IPS-20b (cell line): ENCODE results near the gene ADCY1.

Experiments
- H3K27ac ChIP-seq: one replicate; pipeline ENCODE4 v1.5.1; 2013; ENCODE audit warnings: low read length
- H3K27me3 ChIP-seq: 2 replicates; pipeline ENCODE4 v1.6.1; 2013; ENCODE audit warnings: mild to moderate bottlenecking, low read length, inconsistent platforms; ENCODE audit not compliant: insufficient read depth
- H3K36me3 ChIP-seq: 2 replicates; pipeline ENCODE4 v1.6.1; 2013; ENCODE audit warnings: low read depth, mild to moderate bottlenecking, inconsistent platforms, low read length, moderate library complexity; ENCODE audit not compliant: insufficient read depth
- H3K4me1 ChIP-seq: 2 replicates; pipeline ENCODE4 v1.6.1; 2013; ENCODE audit warnings: mild to moderate bottlenecking, control low read depth, inconsistent platforms, low read length, moderate library complexity; ENCODE audit not compliant: insufficient read depth
- H3K4me3 ChIP-seq: 2 replicates; pipeline ENCODE4 v1.5.1; 2013; ENCODE audit warnings: mild to moderate bottlenecking, low read length, inconsistent platforms
- H3K9ac ChIP-seq: 2 replicates; pipeline ENCODE4 v1.6.1; 2013; ENCODE audit warnings: low read depth, mild to moderate bottlenecking, inconsistent platforms, low read length, moderate library complexity
- H3K9me3 ChIP-seq: 2 replicates; pipeline ENCODE4 v1.6.1; 2013; ENCODE audit warnings: mild to moderate bottlenecking, low read depth, low read length, inconsistent platforms; ENCODE audit not compliant: insufficient read depth

The ADCY1 gene

DNA sequence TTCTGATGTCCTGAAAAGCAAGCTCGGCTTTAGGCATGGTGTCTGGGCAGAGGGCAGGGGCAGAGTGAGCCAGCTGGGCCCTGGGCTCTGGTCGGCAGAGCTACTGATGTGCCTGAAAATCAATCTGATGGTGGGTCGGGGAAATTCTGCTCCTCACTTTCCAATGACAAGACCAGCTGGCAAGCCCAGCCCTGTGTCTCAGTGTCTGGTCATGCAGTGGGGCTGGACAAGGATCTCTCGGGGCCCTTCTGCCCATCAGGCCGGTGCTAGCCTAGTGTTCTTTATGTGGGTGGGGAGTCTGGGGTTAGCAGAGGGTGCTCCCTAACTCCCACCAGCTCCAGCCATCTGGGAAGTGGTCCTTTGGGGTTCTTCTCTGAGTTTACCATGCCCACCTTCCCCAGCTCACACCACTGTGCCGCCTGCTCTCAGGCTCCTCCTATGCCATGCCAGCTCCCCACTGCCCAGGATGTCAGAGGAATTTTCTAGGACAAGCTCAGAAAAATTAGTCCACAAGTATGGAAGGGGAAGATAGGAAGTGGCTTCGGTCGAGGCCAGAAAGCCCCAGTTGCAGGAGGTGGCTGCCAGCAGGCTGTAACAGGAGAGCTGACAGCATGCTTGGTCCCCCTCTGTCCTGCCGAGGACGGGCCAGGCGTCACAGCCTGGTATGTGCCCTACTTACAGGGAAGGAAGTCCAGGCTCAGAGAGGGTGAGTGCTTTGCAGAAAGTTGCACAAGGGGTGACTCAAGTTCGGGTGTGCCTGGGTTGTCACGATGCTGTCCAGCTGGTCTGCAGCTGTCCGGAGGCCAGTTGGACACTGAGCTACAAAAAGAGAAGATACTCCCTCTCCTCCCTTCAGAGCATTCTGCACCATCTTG, 135.2 kb downstream of the ADCY1 start:
- no peaks in the 10 kb centered on the region for H3K27me3 ChIP-seq

DNA sequence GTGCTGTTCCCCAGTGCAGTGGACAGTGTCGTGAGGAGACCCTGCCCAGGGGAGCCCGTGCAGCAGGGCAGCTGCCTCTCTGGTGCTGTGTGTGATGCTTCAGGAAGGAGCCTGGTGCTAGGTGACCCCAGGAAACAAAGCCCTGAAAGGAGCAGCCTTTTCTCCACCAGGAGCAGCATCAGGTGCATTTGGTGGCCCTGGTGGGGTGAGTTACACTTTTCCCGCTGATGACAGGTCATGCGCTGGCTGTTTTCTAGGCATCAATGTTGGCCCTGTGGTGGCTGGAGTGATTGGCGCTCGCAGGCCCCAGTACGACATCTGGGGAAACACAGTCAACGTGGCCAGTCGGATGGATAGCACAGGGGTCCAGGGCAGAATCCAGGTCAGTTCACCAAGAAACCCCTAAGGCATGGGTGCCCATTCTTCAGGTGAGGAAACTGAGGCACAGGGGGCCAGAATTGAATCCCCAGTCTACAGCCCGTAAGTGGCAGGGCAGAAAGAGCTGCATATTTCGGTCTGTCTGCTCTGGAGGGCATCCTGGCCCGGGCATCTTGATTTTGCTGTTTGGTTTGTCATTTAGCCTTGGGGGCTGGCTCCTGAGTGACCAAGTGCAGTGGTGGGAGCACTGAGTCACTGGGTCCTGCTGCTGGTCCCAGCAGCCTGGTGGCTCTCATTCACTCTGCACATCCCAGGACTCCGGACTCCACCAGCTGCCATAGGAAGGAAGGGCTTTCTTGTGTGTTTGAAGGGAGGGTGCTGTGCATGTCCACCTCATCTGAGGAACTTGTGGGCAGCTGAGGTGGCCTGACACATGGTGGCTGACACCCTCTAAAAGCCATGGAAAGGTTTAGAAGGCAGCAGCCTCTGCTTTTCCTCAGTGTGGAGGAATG, 136.3 kb downstream of the ADCY1 start:
- Histone ChIP-seq H3K27me3 (no peaks in the 10 kb centered on the region), H3K9ac (no peak overlapping the region), H3K27ac (no peak overlapping the region), H3K9me3 (no peaks in the 10 kb centered on the region), H3K36me3 (peaks cover 12% of the 10 kb centered on the region; the same call in 1 of the 2 replicates), H3K4me3 (no peak overlapping the region), H3K4me1 (no peaks in the 10 kb centered on the region)

More for the DNA sequence above, 135.2 kb downstream of the ADCY1 start:
- Histone ChIP-seq H3K9me3 (no peaks in the 10 kb centered on the region), H3K4me3 (no peak overlapping the region), H3K27ac (no peak overlapping the region), H3K9ac (no peak overlapping the region), H3K36me3 (peaks cover 8% of the 10 kb centered on the region; the same call in 1 of the 2 replicates), H3K4me1 (no peaks in the 10 kb centered on the region)

DNA sequence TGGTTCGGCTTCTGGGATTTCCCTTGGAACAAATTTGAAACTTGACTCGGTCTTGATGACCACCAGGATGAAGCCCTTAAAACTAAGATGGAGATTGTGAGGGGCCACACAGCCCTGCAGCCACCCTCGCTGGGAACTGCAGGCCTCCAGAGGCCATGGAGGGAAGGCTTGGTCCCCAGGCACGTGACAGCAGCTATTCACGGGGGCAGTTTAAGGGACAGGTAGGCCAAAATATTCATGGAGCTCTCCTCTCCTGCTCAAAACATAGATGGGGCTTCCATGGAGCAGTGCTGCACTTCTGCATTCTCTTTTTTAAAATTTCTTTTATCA, 137.0 kb downstream of the ADCY1 start:
- no peak overlapping the region for H3K9ac ChIP-seq
- no peak overlapping the region for H3K4me3 ChIP-seq
- H3K4me1 ChIP-seq = no peaks in the 10 kb centered on the region
- H3K27ac ChIP-seq = no peak overlapping the region
- H3K27me3 ChIP-seq = no peaks in the 10 kb centered on the region
- H3K9me3 ChIP-seq = no peaks in the 10 kb centered on the region
- peaks cover 12% of the 10 kb centered on the region; the same call in 1 of the 2 replicates for H3K36me3 ChIP-seq

DNA sequence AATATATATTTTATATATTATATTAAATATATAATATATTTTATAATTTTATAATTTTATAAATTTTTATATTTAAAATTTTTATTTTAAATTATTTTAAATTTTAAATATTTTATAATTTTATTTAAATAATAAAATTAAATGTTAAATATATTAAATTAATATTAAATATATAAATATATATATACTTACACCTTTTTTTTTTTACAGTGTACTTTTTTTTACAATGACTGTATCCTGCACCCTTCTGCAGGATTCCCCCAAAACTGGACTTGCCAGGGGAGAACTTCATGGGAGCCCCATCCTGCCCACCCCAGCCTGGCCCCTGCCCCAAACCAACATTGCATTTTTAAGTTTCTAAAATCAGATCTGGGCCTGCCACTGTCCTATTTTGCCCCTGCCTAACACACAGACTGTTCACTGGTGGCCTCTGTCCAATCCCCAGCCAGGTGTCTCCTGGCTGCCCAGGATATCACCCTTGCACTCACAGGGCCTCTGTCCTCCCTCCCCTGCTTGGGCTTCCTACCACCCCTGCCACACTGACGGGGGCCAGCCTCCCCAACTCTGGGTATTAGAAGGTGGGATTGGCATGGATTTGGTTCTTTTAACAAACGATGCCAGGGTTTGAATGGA, 138.0 kb downstream of the ADCY1 start:
- Histone ChIP-seq H3K27ac (no peak overlapping the region), H3K9ac (no peak overlapping the region), H3K4me1 (no peaks in the 10 kb centered on the region), H3K36me3 (peaks cover 12% of the 10 kb centered on the region; the same call in 1 of the 2 replicates), H3K9me3 (no peaks in the 10 kb centered on the region), H3K27me3 (no peaks in the 10 kb centered on the region), H3K4me3 (no peak overlapping the region)

DNA sequence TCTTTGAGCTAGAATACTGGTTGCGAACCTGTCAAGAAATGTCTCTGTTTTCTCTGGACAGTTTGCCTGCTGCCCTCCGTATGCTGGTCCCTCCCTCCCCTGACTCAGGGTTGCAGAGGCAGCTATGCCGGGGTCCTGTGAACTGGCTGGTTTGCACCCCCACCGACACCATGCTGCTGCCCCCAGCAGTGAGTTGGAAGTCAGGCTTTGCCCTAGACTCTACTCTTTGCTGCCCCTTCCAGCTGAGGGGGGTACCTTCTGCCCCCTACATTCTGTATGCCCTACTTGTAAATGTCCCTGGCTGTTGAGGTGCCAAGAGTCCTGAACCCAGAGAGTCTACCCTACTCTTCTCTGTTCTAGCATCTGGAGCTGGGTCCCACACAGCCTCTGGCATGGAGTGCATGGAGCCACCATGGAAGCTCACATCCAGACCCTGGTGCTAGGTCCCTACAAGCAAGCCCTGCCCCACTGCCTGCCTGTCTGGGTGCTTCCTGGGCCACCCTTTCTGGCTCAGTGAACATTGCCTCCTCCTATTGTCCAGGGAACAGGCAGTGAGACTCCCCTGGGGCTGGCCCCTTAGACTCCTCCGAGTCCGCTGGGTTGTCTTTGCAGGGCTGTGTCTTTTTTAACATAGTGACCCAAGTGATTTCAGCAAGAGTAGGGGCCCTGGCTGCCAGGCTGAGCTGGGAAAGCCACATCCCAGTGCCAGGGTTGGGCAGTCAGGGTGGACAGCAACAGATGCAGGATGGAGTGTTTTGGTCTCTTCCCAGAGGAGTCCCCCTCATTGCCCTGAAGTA, 138.9 kb downstream of the ADCY1 start:
- Histone ChIP-seq H3K9me3 (no peaks in the 10 kb centered on the region), H3K4me1 (no peaks in the 10 kb centered on the region), H3K27me3 (no peaks in the 10 kb centered on the region), H3K4me3 (no peak overlapping the region), H3K36me3 (peaks cover 12% of the 10 kb centered on the region; the same call in 1 of the 2 replicates), H3K27ac (no peak overlapping the region), H3K9ac (no peak overlapping the region)

DNA sequence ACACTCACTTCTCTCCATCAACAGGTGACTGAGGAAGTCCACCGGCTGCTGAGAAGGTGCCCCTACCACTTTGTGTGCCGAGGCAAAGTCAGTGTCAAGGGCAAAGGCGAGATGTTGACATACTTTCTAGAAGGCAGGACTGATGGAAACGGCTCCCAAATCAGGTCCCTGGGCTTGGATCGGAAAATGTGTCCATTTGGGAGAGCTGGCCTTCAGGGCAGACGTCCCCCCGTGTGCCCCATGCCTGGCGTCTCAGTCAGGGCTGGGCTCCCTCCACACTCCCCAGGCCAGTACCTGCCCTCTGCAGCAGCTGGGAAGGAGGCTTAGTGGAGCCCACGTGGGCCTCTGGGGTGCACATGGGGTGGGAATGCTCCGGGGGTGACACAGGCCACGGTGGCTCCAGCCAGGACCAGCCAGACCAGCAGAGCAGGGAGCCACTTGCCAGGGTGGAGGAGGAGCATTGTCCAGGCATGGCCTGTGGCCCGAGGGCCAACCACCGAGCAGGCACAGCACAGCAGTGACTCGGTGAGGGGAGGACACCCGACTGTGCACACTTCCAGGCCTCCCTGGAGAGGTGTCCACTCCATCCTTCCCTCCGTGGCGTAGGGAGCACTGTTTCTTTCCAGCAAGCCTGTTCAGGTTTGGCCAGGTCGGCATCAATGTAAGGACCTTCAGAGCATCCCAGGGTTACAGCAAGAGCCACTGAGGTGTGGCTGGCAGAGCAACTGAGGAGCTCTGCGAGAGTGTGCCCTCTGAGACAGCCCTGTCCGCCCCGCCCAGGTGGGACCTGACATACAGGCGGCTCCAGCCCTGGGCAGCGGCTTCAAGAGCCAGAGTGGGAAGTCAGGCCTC, 139.7 kb downstream of the ADCY1 start:
- Histone ChIP-seq H3K9ac (no peak overlapping the region), H3K27ac (no peak overlapping the region), H3K9me3 (no peaks in the 10 kb centered on the region), H3K4me3 (no peak overlapping the region), H3K27me3 (no peaks in the 10 kb centered on the region), H3K4me1 (no peaks in the 10 kb centered on the region), H3K36me3 (peaks cover 12% of the 10 kb centered on the region; the same call in 1 of the 2 replicates)

DNA sequence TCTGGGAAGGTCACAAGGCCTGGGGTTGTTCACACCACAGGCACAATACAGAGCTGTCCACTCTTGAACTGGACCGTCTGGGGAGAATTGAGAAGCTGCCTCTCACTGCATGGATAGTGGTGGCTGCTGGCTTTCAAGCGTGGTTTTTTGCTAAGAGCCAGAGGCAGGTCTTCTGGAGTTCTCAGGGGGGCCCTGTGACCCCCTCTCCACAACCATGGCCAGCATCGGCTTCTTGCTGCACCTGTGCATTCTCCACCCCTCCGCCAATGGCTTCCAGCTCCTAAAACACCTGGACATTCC, 140.3 kb downstream of the ADCY1 start:
- Histone ChIP-seq H3K27ac (no peak overlapping the region), H3K27me3 (no peaks in the 10 kb centered on the region), H3K4me1 (no peaks in the 10 kb centered on the region)

DNA sequence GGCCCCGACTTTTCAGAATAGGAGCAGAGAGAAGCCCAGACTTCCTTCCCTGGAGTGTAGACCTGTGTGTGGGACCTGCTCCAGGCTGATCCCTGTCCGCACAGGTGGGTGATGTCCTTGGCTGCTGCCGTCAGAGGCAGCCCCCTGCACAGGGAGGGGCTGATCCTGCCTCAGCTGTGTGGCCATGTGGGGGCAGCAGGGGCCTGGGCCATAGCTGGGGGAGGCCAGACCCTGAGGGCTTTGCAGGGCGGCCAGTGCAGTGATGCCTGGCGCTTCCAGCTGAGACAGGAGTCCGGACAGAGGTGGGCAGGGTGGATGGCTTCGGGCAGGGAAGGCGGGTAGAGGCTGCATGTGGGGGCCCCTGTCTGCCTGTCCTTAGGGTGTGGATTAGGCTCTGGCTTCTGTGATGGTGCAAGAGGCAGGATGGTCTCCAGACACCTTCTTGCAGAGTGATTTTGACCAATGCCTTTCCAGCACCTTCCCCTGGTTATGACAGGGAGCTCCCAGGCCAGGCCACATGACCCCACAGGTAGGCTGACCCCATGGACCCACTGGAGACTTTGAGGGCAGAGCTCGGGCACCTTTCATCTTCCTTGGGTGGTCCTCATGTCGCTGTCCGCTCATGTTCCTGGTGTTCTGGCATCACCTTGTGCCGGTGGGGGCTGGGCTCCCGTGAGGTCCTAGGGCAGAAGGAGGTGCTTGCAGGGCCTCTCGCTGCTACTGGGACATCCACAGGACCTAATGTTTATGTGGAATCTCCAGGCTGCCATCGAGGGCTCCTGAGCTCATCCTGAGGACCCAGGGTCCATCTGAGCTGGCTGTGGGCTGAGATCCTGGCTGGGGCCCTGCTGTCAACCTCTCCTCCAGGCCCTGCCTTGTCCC, 141.5 kb downstream of the ADCY1 start:
- Histone ChIP-seq H3K9me3 (no peaks in the 10 kb centered on the region), H3K36me3 (peaks cover 12% of the 10 kb centered on the region; the same call in 1 of the 2 replicates), H3K4me1 (no peaks in the 10 kb centered on the region), H3K9ac (no peak overlapping the region), H3K27me3 (no peaks in the 10 kb centered on the region), H3K4me3 (no peak overlapping the region), H3K27ac (no peak overlapping the region)

More for the DNA sequence above, 140.3 kb downstream of the ADCY1 start:
- no peak overlapping the region for H3K4me3 ChIP-seq
- no peak overlapping the region for H3K9ac ChIP-seq
- peaks cover 12% of the 10 kb centered on the region; the same call in 1 of the 2 replicates for H3K36me3 ChIP-seq
- H3K9me3 ChIP-seq = no peaks in the 10 kb centered on the region

DNA sequence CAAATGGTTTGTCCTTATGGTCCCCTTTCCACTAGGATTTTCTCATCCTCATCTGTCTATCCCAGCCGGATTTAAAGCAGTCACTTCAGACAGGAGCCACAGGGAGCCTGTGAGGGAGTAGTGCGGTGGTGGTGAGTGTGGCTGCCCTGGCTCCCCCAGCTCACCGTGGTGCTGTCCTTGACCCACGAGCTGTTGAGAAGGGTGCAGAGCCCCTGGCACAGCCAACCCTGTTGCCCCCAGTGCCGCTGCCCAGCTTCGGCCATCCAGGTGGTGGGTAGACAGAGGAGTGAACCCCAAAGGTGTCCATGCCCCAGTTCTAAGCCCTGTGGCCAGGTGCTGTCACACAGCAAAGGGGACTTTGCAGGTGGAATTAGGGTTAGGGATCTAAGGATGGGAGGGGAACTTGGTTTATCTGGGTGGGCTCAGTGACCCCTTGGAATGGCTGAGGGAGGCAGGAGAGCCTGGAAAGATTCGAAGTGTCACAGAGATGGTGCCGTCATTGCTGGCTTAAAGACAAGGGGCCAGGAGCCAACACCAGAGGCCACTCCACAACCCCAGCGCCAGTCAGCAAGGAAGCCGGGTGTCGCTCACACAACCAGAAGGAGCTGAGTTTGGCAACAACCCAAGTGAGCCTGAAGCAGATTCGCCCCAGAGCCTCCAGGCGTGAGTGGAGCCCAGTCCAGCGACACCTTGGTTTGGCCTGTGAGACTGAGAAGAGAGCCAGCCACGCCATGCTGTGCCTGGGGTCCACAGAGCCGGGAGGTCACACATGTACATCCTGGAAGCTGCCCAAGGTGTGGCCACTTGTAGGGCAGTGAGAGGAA, 142.4 kb downstream of the ADCY1 start:
- Histone ChIP-seq H3K36me3 (peaks cover 12% of the 10 kb centered on the region; the same call in 1 of the 2 replicates), H3K9ac (no peak overlapping the region), H3K27me3 (no peaks in the 10 kb centered on the region), H3K9me3 (no peaks in the 10 kb centered on the region), H3K4me1 (no peaks in the 10 kb centered on the region), H3K27ac (no peak overlapping the region), H3K4me3 (no peak overlapping the region)
